Measurements from ENCODE around the gene RHCE. TPM values are rescaled to one million over a fixed set of nuclear protein-coding genes. Genes with fewer than 3 reads are reported as not detected.
"Not testable (repeated sequence)": the region's sequence is repeated elsewhere in the genome, so short reads cannot be mapped to it uniquely, and the experiment has no call there.

RHCE gene
- total and polyA plus RNA-seq, 2 of the 8 experiments (the other 6 are each of a cell fraction or from before 2014, with no cell fraction given) = 0.23 to 0.50 TPM

DNA sequence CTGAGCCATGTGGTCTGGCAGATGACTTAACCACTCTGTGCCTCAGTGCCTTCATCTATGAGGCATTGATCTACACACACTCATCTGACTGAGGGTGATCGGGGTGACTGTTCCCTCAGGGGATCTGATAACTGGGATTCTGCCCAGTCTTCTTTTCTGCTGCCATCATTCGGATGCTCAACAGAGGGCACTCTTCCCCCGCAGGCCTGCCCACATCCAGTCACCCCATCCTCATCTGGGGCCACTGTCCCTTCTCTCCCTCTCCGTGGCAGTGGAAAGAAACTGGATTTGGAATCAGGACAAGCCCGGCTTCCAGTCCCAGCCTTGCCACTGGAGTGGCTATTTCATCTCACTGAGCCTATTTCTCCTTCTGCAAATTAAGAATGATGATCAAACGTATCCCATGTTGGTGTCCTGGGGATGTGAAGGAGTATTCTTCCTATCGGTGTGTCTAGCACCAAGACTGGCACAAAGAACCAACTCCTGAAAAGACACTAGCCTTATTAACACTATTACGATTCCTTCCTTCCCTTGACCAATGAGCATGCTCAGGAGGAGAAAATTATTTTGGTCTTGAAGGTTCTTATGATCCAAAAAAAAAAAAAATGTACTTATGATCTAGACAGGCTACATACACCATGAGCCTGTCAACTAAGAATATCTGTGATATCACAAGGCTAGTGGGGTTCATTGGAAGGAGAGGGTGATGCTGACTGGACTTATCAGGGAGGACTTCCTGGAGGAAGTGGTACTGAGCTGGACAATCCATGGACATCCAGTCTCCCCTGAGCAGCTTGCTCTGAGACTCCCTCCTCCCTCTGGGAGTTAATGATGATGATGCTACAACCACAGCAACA is 17.4 kb downstream of the RHCE start:
- H2BK5ac ChIP-seq (ENCODE audit: low read depth, low read length); H2BK20ac ChIP-seq (ENCODE audit: low read length); H3K79me1 ChIP-seq (ENCODE audit: low read depth, low read length); H4K20me1 ChIP-seq (replicated peaks in 1 of 2; ENCODE audit: control insufficient read depth in 1 of 2, insufficient read depth in 2 of 2, low read length in 2 of 2); H3K14ac ChIP-seq (ENCODE audit: insufficient read length); H3K4me1 ChIP-seq (replicated peaks in 1 of 4; ENCODE audit: control insufficient read depth in 3 of 4, insufficient read depth in 4 of 4, low read length in 3 of 4); H4K91ac ChIP-seq (replicated peaks; ENCODE audit: insufficient read length, low read length); H3K4me3 ChIP-seq (ENCODE audit: extremely low read depth in 1 of 4, insufficient read depth in 2 of 4, low read depth in 3 of 4, low read length in 4 of 4); H3K56ac ChIP-seq (replicated peaks; ENCODE audit: insufficient read length, low read depth, low read length); H3K23ac ChIP-seq (ENCODE audit: insufficient read length); H3K27me3 ChIP-seq (replicated peaks in 1 of 4; ENCODE audit: control insufficient read depth in 3 of 4, extremely low read depth in 1 of 4, insufficient read depth in 3 of 4, low read length in 3 of 4); H4K8ac ChIP-seq (ENCODE audit: extremely low read depth, insufficient read depth, low read length); H2BK15ac ChIP-seq (ENCODE audit: low read length); H3K79me2 ChIP-seq (ENCODE audit: control insufficient read depth in 1 of 2, insufficient read depth in 2 of 2, low read length in 2 of 2); H3K18ac ChIP-seq (ENCODE audit: extremely low read depth, low read length); H2BK120ac ChIP-seq (replicated peaks; ENCODE audit: low read depth, low read length); H2BK12ac ChIP-seq (ENCODE audit: low read depth, low read length); H2AK5ac ChIP-seq (ENCODE audit: low read depth, low read length); H3K4ac ChIP-seq (replicated peaks; ENCODE audit: insufficient read length, low read depth, low read length); H3K27ac ChIP-seq (ENCODE audit: low read depth, low read length); POLR2A ChIA-PET (ENCODE audit: partially characterized antibody); H4K5ac ChIP-seq (ENCODE audit: insufficient read length, low read depth, low read length); H3K36me3 ChIP-seq (ENCODE audit: control insufficient read depth in 2 of 4, insufficient read depth in 4 of 4, low read length in 3 of 4); H3K4me2 ChIP-seq (ENCODE audit: insufficient read depth in 1 of 2, low read depth in 2 of 2, low read length in 2 of 2); H3K9me3 ChIP-seq (ENCODE audit: insufficient read depth in 2 of 2, low read depth in 1 of 2, low read length in 1 of 2); H3K23me2 ChIP-seq (ENCODE audit: low read depth, low read length); H2AFZ ChIP-seq (ENCODE audit: low read length); H3K9ac ChIP-seq (replicated peaks in 1 of 4; ENCODE audit: extremely low read depth in 1 of 4, low read depth in 3 of 4, low read length in 3 of 4): not testable (repeated sequence)
- DNase-seq (ENCODE audit: low read depth in 1 of 2, low spot score in 2 of 2) = peak in 1 of 2 experiments; percentile 44
- 33% methylated on average over 6 of the region's 8 CpGs; no CpG with 5 or more reads in 1 of the 2 experiments for WGBS, 2 experiments (ENCODE audit: extremely low coverage in 1 of 2, insufficient coverage in 1 of 2, insufficient read length in 1 of 2, insufficient replicate concordance in 2 of 2, low coverage in 1 of 2, low lambda C conversion rate in 2 of 2, missing lambda C conversion rate in 1 of 2)
- FAIRE-seq = peak; percentile 83
- TF ChIP-seq RAD21 (IDR thresholded peaks at IDR 0.05 in 1 of 2, conservative IDR thresholded peaks at IDR 0.05 in 1 of 2; ENCODE audit: low read depth in 2 of 2, low read length in 2 of 2) (peak; percentile 40 to 44), CTCF (IDR thresholded peaks at IDR 0.05; ENCODE audit: control extremely low read depth in 1 of 3, insufficient read depth in 1 of 3, low read depth in 1 of 3, low read length in 3 of 3) (peak; percentile 9 to 26 (median 18))
- CTCF ChIA-PET (ENCODE audit: partially characterized antibody) = interaction anchor here (0.6 to 1.3 kb wide), 7 partner anchors 83 to 945 kb away, joined by 3 to 5 read pairs (median 3); no protein-coding TSS in a partner anchor

Measured in H1 (cell line).